ENCODE measurements around the gene SLC10A6. TPM values are rescaled to one million over a fixed set of nuclear protein-coding genes. Genes with fewer than 3 reads are reported as not detected.

The SLC10A6 gene
- total and polyA plus RNA-seq, 10 of the 15 experiments (the other 5 are each of a cell fraction or from before 2014, with no cell fraction given) = 0.05 TPM; not detected in 9

DNA sequence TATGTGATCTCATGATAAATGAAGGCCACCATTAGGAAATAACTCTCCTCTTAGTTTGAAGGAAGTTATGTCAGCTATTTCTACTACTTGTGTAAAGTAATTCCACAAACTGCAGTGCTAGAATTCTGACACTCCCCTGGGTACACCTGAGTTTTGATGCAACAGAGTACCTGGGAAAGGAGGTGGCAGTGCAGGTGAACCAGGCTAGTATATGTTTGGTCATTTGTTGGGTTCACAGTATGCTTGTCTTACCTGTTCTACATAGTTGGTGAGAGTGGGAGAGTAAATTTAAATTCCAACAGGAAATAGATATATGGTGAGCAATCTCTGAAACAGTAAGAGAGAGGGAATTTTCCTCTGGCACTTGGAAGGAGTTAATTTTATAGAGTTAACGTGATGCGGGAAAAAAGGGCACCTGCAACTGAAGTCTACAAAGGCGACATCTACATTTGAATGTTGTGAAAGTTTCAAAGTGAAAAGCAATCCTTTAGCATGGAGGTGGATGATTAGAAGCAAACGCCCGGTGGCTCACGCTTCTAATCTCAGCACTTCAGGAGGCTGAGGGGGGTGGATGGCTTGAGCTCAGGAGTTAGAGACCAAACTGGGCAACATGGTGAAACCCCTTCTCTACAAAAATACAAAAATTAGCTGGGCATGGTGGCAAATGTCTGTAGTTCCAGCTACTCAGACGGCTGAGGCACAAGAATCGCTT lies 8.3 kb upstream of the SLC10A6 start:
- 89% methylated on average over 8 of the region's 8 CpGs for WGBS (ENCODE audit: insufficient coverage, insufficient replicate concordance, low lambda C conversion rate, missing lambda C conversion rate)
- ChIA-PET SMC1A (ENCODE audit: uncharacterized antibody, unreplicated experiment) (interaction anchor here (0.6 to 2.1 kb wide), 2 partner anchors 10 to 17 kb away, joined by 3 to 4 read pairs; no protein-coding TSS in a partner anchor), CTCF (no interaction called here), RAD21 (ENCODE audit: unreplicated experiment) (no interaction called here), POLR2A (no interaction called here)
- TF ChIP-seq MXI1 (IDR thresholded peaks at IDR 0.05; ENCODE audit: low read depth, low read length) = no peak
- no peak for TF ChIP-seq ETV6 (conservative IDR thresholded peaks at IDR 0.05 in 1 of 2, IDR thresholded peaks at IDR 0.05 in 1 of 2; ENCODE audit: borderline replicate concordance in 1 of 2, low read depth in 1 of 2)
- TF ChIP-seq CHD1 (IDR thresholded peaks at IDR 0.05; ENCODE audit: low read depth, low read length) = no peak
- no peak for TF ChIP-seq SPI1 (IDR thresholded peaks at IDR 0.05; ENCODE audit: borderline replicate concordance, insufficient read depth, low read depth, low read length)
- TF ChIP-seq RBBP5 (conservative IDR thresholded peaks at IDR 0.05) = no peak
- TF ChIP-seq RCOR1 (conservative IDR thresholded peaks at IDR 0.05; ENCODE audit: low read depth, low read length) = no peak
- no peak for TF ChIP-seq MEF2B (IDR thresholded peaks at IDR 0.05; ENCODE audit: partially characterized antibody, poor library complexity, severe bottlenecking)
- TF ChIP-seq, protein P1, sequence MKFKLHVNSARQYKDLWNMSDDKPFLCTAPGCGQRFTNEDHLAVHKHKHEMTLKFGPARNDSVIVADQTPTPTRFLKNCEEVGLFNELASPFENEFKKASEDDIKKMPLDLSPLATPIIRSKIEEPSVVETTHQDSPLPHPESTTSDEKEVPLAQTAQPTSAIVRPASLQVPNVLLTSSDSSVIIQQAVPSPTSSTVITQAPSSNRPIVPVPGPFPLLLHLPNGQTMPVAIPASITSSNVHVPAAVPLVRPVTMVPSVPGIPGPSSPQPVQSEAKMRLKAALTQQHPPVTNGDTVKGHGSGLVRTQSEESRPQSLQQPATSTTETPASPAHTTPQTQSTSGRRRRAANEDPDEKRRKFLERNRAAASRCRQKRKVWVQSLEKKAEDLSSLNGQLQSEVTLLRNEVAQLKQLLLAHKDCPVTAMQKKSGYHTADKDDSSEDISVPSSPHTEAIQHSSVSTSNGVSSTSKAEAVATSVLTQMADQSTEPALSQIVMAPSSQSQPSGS (IDR thresholded peaks at IDR 0.05; ENCODE audit: low read length) = no peak
- TF ChIP-seq KLF5 (IDR thresholded peaks at IDR 0.05; ENCODE audit: partially characterized antibody) = no peak
- TF ChIP-seq SUZ12 (IDR thresholded peaks at IDR 0.05; ENCODE audit: unreplicated experiment) = no peak
- TF ChIP-seq ATF7 (IDR thresholded peaks at IDR 0.05; ENCODE audit: low read depth) = no peak
- no peak for TF ChIP-seq HDAC6 (IDR thresholded peaks at IDR 0.05; ENCODE audit: unreplicated experiment)
- TF ChIP-seq JUNB (IDR thresholded peaks at IDR 0.05) = no peak
- no peak for TF ChIP-seq ZNF622 (IDR thresholded peaks at IDR 0.05)
- no peak for TF ChIP-seq SP1 (IDR thresholded peaks at IDR 0.05; ENCODE audit: low read depth, low read length)
- TF ChIP-seq ZNF207 (IDR thresholded peaks at IDR 0.05; ENCODE audit: borderline replicate concordance) = no peak
- TF ChIP-seq SMC3 (IDR thresholded peaks at IDR 0.05; ENCODE audit: borderline replicate concordance, low read length) = no peak
- no peak for TF ChIP-seq BHLHE40 (IDR thresholded peaks at IDR 0.05; ENCODE audit: borderline replicate concordance in 1 of 2, low read depth in 2 of 2, low read length in 1 of 2)
- TF ChIP-seq CREB1 (IDR thresholded peaks at IDR 0.05; ENCODE audit: low read depth) = no peak
- no peak for TF ChIP-seq IRF4 (IDR thresholded peaks at IDR 0.05; ENCODE audit: low read depth, low read length)
- DNase-seq (ENCODE audit: low read depth, low spot score) = no peak
- Histone ChIP-seq H3K79me2 (ENCODE audit: control insufficient read depth, insufficient read depth, low read length) (no peaks in the 10 kb centered on the region), H3K4me3 (no peak overlapping the region), H3K27ac (ENCODE audit: control insufficient read depth, insufficient read depth) (no peak overlapping the region), H3K27me3 (replicated peaks in 1 of 2; ENCODE audit: control insufficient read depth in 2 of 2, insufficient read depth in 2 of 2, low read length in 1 of 2) (no peaks in the 10 kb centered on the region), H3K4me2 (ENCODE audit: control insufficient read depth, insufficient read depth) (no peak overlapping the region), H3K9me3 (replicated peaks; ENCODE audit: control insufficient read depth, insufficient read depth, low read length) (no peaks in the 10 kb centered on the region), H3K4me1 (ENCODE audit: control insufficient read depth, insufficient read depth, low read length) (no peaks in the 10 kb centered on the region), H4K20me1 (ENCODE audit: control insufficient read depth, insufficient read depth) (no peaks in the 10 kb centered on the region), H3K9ac (ENCODE audit: control insufficient read depth, insufficient read depth, low read length) (no peak overlapping the region), H2AFZ (ENCODE audit: control insufficient read depth, low read depth, low read length) (no peak overlapping the region), H3K36me3 (ENCODE audit: control insufficient read depth in 2 of 2, insufficient read depth in 2 of 2, low read length in 1 of 2) (no peaks in the 10 kb centered on the region)
- no peak for FAIRE-seq
- in situ Hi-C loops (cut with MboI) = no loop called here
- no TSS peak for BruUV-seq (replicated peaks)
- intact Hi-C loops (cut with micrococcal nuclease; ENCODE audit: unreplicated experiment) = no loop called here
- ATAC-seq = no peak
